ENCODE measurements around the gene GMCL1.

- no peak for TF ChIP-seq CTCF (conservative IDR thresholded peaks at IDR 0.05)
- TF ChIP-seq ZFX (IDR thresholded peaks at IDR 0.05) = no peak
Observed at GRCh38 chr2:69835666-69836065, 6.2 kb downstream of the GMCL1 start.

Data from C4-2B (cell line).